Suprapubic skin (tissue), 4 donors: ENCODE measurements around the gene GAS6. TPM values are rescaled to one million over a fixed set of nuclear protein-coding genes. Genes with fewer than 3 reads are reported as not detected.

ENCODE experiments used
- DNase-seq, 2 donors: peaks; one replicate each; pipeline ENCODE4 v3.0.0-alpha.2; 2019; ENCODE audit warnings: low spot score in 2 of 2
- H3K27ac ChIP-seq: fragments of 200-600 bp; sonication (generic); one replicate; pipeline ENCODE4 v1.5.1; 2019
- H3K27me3 ChIP-seq: fragments of 200-600 bp; sonication (generic); one replicate; pipeline ENCODE4 v1.5.1; 2019
- H3K36me3 ChIP-seq: fragments of 200-600 bp; sonication (generic); one replicate; pipeline ENCODE4 v1.5.1; 2019
- H3K4me1 ChIP-seq: fragments of 200-600 bp; sonication (generic); one replicate; pipeline ENCODE4 v1.5.1; 2019
- H3K4me3 ChIP-seq: fragments of 200-600 bp; sonication (generic); one replicate; pipeline ENCODE4 v1.5.1; 2019; ENCODE audit warnings: mild to moderate bottlenecking
- H3K9me3 ChIP-seq: fragments of 200-600 bp; sonication (generic); one replicate; pipeline ENCODE4 v1.5.1; 2019
- CTCF ChIP-seq, 2 donors: fragments of 200-600 bp in 1 of 2; fragments of 450-650 bp in 1 of 2; sonication (generic) in 1 of 2; IDR thresholded peaks; one replicate each; pipeline ENCODE4 v1.5.1; 2016 to 2019; ENCODE audit warnings: antibody characterized with exemption in 2 of 2, mild to moderate bottlenecking in 1 of 2, moderate library complexity in 1 of 2
- EP300 ChIP-seq: sonication (generic); formaldehyde crosslinking; IDR thresholded peaks from one replicate; pipeline ENCODE4 v1.6.1; 2017; ENCODE audit warnings: antibody characterized with exemption
- POLR2A ChIP-seq, 2 donors: fragments of 450-650 bp; IDR thresholded peaks; one replicate each; pipeline ENCODE4 v1.6.1; 2017; ENCODE audit warnings: antibody characterized with exemption in 2 of 2, mild to moderate bottlenecking in 2 of 2, moderate library complexity in 2 of 2
- POLR2AphosphoS5 ChIP-seq, 3 donors: sonication (generic); formaldehyde crosslinking; IDR thresholded peaks; one replicate each; pipeline ENCODE4 v1.6.1; 2017; ENCODE audit warnings: antibody characterized with exemption in 3 of 3
- WGBS: methylation state at CpG from one replicate; pipeline ENCODE4 v1.1.5; 2018; 5-methylcytosine and 5-hydroxymethylcytosine counted together
- total RNA-seq, 4 donors: library from RNA; depleted of rRNA; stranded (reverse); fragments of >200 nt; gene quantifications; one replicate each; pipeline ENCODE4 v1.1.0, GENCODE V29; 2016

GAS6 gene
- total RNA-seq, 4 donors from 2014 or later: 175 to 286 (median 224) TPM

DNA sequence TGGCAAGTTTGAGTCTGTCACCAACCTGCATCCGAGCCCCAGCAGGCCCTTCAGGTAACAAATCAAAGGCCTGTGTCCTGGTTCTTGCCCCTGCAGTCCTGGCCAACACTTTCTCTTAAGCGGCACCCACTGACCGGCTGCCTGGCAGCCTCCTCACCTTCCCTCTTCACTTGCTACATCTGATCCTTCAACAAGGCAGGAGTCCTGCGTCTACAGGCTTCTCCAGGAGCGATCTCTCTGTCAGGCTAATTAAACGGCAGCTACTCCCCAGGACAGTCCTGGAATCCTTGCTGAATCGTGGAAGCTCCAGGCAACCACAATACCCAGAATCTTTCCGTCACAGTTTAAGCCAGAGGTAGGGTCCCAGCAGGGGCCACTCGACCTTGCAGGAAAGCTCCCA lies 41.1 kb upstream of the GAS6 start:
- no peaks in the 10 kb centered on the region for H3K27me3 ChIP-seq
- no peak for DNase-seq
- no peaks in the 10 kb centered on the region for H3K9me3 ChIP-seq
- no peak overlapping the region for H3K4me3 ChIP-seq
- peaks cover 11% of the 10 kb centered on the region for H3K4me1 ChIP-seq
- no peaks in the 10 kb centered on the region for H3K36me3 ChIP-seq
- no peak for TF ChIP-seq POLR2A (IDR thresholded peaks at IDR 0.05)
- TF ChIP-seq CTCF (IDR thresholded peaks at IDR 0.05): no peak
- no peak for TF ChIP-seq EP300
- no peak for TF ChIP-seq POLR2AphosphoS5 (IDR thresholded peaks at IDR 0.05)
- H3K27ac ChIP-seq: no peak overlapping the region
- 91% methylated on average over 9 of the region's 9 CpGs for WGBS

DNA sequence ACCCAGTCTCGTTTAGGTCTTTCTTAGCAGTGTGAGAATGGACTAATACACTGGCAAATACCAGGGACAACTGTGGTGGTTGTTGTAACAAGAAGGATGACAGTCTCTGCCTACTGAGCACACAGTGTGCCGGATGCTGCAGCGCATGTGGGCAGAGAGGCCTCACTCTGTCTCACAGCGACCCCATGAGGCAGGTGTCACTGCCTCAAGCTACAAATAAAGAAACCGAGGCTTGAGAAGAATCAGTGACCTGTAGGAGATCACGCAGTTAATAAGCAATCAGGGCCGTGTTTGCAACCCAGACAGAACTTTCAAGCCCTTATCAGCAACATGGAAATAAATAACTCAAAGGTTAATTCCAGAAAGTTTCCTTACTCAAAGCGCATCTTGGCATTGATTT lies 40.5 kb upstream of the GAS6 start:
- no peaks in the 10 kb centered on the region for H3K27me3 ChIP-seq
- no peak overlapping the region for H3K4me3 ChIP-seq
- 66% methylated on average over 8 of the region's 8 CpGs for WGBS
- TF ChIP-seq POLR2A (IDR thresholded peaks at IDR 0.05) (no peak), EP300 (no peak), CTCF (IDR thresholded peaks at IDR 0.05) (no peak), POLR2AphosphoS5 (IDR thresholded peaks at IDR 0.05) (no peak)
- peak in 1 of 2 donors; percentile 53 for DNase-seq
- H3K27ac ChIP-seq: no peak overlapping the region
- H3K9me3 ChIP-seq: no peaks in the 10 kb centered on the region
- H3K4me1 ChIP-seq: peaks cover 11% of the 10 kb centered on the region
- no peaks in the 10 kb centered on the region for H3K36me3 ChIP-seq

- Histone ChIP-seq H3K36me3 (no peaks in the 10 kb centered on the region), H3K27me3 (no peaks in the 10 kb centered on the region), H3K27ac (no peak overlapping the region), H3K4me1 (peaks cover 11% of the 10 kb centered on the region), H3K4me3 (no peak overlapping the region), H3K9me3 (no peaks in the 10 kb centered on the region)
- no peak for DNase-seq
- no peak for TF ChIP-seq CTCF (IDR thresholded peaks at IDR 0.05)
- TF ChIP-seq POLR2AphosphoS5 (IDR thresholded peaks at IDR 0.05): no peak
- TF ChIP-seq POLR2A (IDR thresholded peaks at IDR 0.05): no peak
- TF ChIP-seq EP300: no peak
- 93% methylated on average over 9 of the region's 9 CpGs for WGBS
These were observed 40.0 kb upstream of the GAS6 start for GRCh38 chr13:113903912-113904311.

- no peak for TF ChIP-seq EP300
- no peak for TF ChIP-seq CTCF (IDR thresholded peaks at IDR 0.05)
- TF ChIP-seq POLR2AphosphoS5 (IDR thresholded peaks at IDR 0.05): no peak
- no peak for TF ChIP-seq POLR2A (IDR thresholded peaks at IDR 0.05)
- H3K27ac ChIP-seq: no peak overlapping the region
- peaks cover 6% of the 10 kb centered on the region for H3K4me1 ChIP-seq
- H3K27me3 ChIP-seq: no peaks in the 10 kb centered on the region
- no peaks in the 10 kb centered on the region for H3K36me3 ChIP-seq
- no peak overlapping the region for H3K4me3 ChIP-seq
- DNase-seq: peak; percentile 55 to 76
- 80% methylated on average over 20 of the region's 20 CpGs for WGBS
- no peaks in the 10 kb centered on the region for H3K9me3 ChIP-seq
These were observed 39.3 kb upstream of the GAS6 start for GRCh38 chr13:113902986-113903775.

DNA sequence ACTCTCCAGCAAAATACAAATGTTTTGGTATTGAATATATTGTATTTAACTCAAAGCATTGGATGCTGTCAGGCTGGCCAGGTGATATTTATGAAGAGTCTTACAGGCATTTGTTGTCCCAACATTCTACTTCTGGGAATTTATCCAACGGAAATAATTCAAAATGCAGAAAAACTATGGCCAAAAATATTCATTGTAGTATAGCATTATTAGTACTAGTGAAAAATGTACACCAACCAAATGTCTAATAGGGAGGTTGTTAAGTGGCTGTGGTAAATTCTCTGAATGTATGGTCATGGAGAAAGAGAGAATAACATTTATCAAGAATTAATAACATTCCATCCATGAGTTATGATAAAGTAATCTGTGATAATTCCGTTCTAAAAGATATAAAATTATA lies 38.6 kb upstream of the GAS6 start:
- Histone ChIP-seq H3K4me1 (no peaks in the 10 kb centered on the region), H3K36me3 (no peaks in the 10 kb centered on the region), H3K4me3 (no peak overlapping the region), H3K9me3 (no peaks in the 10 kb centered on the region), H3K27ac (no peak overlapping the region), H3K27me3 (no peaks in the 10 kb centered on the region)
- 69% methylated on average over 2 of the region's 2 CpGs for WGBS
- TF ChIP-seq POLR2AphosphoS5 (IDR thresholded peaks at IDR 0.05) (no peak), POLR2A (IDR thresholded peaks at IDR 0.05) (no peak), EP300 (no peak), CTCF (IDR thresholded peaks at IDR 0.05) (no peak)
- no peak for DNase-seq
